Measurements from ENCODE around the gene TCF4. TPM values are rescaled to one million over a fixed set of nuclear protein-coding genes. Genes with fewer than 3 reads are reported as not detected.

TCF4 gene
- total RNA-seq, 5 donors from 2014 or later (not counting 1 experiment from before 2014, with no cell fraction given), result 2.6 to 11.0 (median 6.6) TPM

- Mint-ChIP-seq H3K9me3 (no peaks in the 10 kb centered on the region), H3K4me1 (peaks cover 11 to 16% (median 11%) of the 10 kb centered on the region in 3 donors), H3K27ac (no peak overlapping the region), H3K27me3 (peaks cover 29 to 33% of the 10 kb centered on the region in 2 donors), H3K4me3 (no peak overlapping the region), H3K36me3 (no peaks in the 10 kb centered on the region)
- H3K4me3 ChIP-seq (ENCODE audit: control insufficient read depth in 1 of 2, extremely low read depth in 1 of 2, low read length in 1 of 2), result no peak overlapping the region
- H3K27me3 ChIP-seq (replicated peaks in 1 of 2; ENCODE audit: control insufficient read depth in 2 of 2, extremely low read depth in 1 of 2, insufficient read depth in 2 of 2, low read length in 1 of 2), result peaks cover 0 to 5% of the 10 kb centered on the region in 2 experiments
- ATAC-seq (replicated peaks in 1 of 4) (no peak), DNase-seq (no peak)
- ChIA-PET POLR2A (no interaction called here), CTCF (no interaction called here)
- H3K9me3 ChIP-seq, result no peaks in the 10 kb centered on the region
- H3K27ac ChIP-seq (ENCODE audit: low read length), result no peak overlapping the region
- no peaks in the 10 kb centered on the region for H3K36me3 ChIP-seq (ENCODE audit: control insufficient read depth in 2 of 2, extremely low read depth in 1 of 2, insufficient read depth in 1 of 2, low read length in 1 of 2)
- peaks cover 0 to under 1% of the 10 kb centered on the region in 2 experiments for H3K4me1 ChIP-seq (ENCODE audit: control insufficient read depth in 1 of 2, extremely low read depth in 1 of 2, insufficient read depth in 2 of 2, low read length in 2 of 2)
- 75% methylated on average over 1 of the region's 1 CpG for WGBS (ENCODE audit: insufficient coverage)
These were observed 5.7 kb downstream of the TCF4 start for GRCh38 chr18:55582325-55582724.

GRCh38 chr18:55579501-55580270 is 8.3 kb downstream of the TCF4 start:
- peaks cover 6 to 12% of the 10 kb centered on the region in 2 donors for H3K27me3 Mint-ChIP-seq
- H3K36me3 Mint-ChIP-seq, result no peaks in the 10 kb centered on the region
- ChIA-PET POLR2A (no interaction called here), CTCF (interaction anchor here in 1 of 2 donors (0.6 kb wide), 2 partner anchors 16 to 20 kb away, joined by 3 read pairs; no protein-coding TSS in a partner anchor)
- DNase-seq, result no peak
- H3K4me1 ChIP-seq (ENCODE audit: control insufficient read depth in 1 of 2, extremely low read depth in 1 of 2, insufficient read depth in 2 of 2, low read length in 2 of 2), result no peaks in the 10 kb centered on the region
- H3K27me3 ChIP-seq (replicated peaks in 1 of 2; ENCODE audit: control insufficient read depth in 2 of 2, extremely low read depth in 1 of 2, insufficient read depth in 2 of 2, low read length in 1 of 2), result no peaks in the 10 kb centered on the region
- H3K36me3 ChIP-seq (ENCODE audit: control insufficient read depth in 2 of 2, extremely low read depth in 1 of 2, insufficient read depth in 1 of 2, low read length in 1 of 2), result no peaks in the 10 kb centered on the region
- H3K27ac ChIP-seq (ENCODE audit: low read length), result no peak overlapping the region
- no peak overlapping the region for H3K27ac Mint-ChIP-seq
- ATAC-seq (replicated peaks in 1 of 4), result no peak
- no CpG with 5 or more reads among the region's 4 CpGs for WGBS (ENCODE audit: insufficient coverage)
- no peak overlapping the region for H3K4me3 Mint-ChIP-seq
- H3K9me3 Mint-ChIP-seq, result no peaks in the 10 kb centered on the region
- no peaks in the 10 kb centered on the region for H3K9me3 ChIP-seq
- no peak overlapping the region for H3K4me3 ChIP-seq (ENCODE audit: control insufficient read depth in 1 of 2, extremely low read depth in 1 of 2, low read length in 1 of 2)
- no peaks in the 10 kb centered on the region for H3K4me1 Mint-ChIP-seq

- H3K36me3 Mint-ChIP-seq, result no peaks in the 10 kb centered on the region
- H3K27ac Mint-ChIP-seq, result no peak overlapping the region
- CTCF ChIA-PET, result no interaction called here
- Histone ChIP-seq H3K27ac (ENCODE audit: low read length) (no peak overlapping the region), H3K27me3 (replicated peaks in 1 of 2; ENCODE audit: control insufficient read depth in 2 of 2, extremely low read depth in 1 of 2, insufficient read depth in 2 of 2, low read length in 1 of 2) (no peaks in the 10 kb centered on the region), H3K4me3 (ENCODE audit: control insufficient read depth in 1 of 2, extremely low read depth in 1 of 2, low read length in 1 of 2) (no peak overlapping the region), H3K4me1 (ENCODE audit: control insufficient read depth in 1 of 2, extremely low read depth in 1 of 2, insufficient read depth in 2 of 2, low read length in 2 of 2) (no peaks in the 10 kb centered on the region), H3K9me3 (no peaks in the 10 kb centered on the region), H3K36me3 (ENCODE audit: control insufficient read depth in 2 of 2, extremely low read depth in 1 of 2, insufficient read depth in 1 of 2, low read length in 1 of 2) (no peaks in the 10 kb centered on the region)
- H3K27me3 Mint-ChIP-seq, result peaks cover 1 to 7% of the 10 kb centered on the region in 2 donors
- ATAC-seq (replicated peaks in 1 of 4) (no peak), DNase-seq (peak in 1 of 35 experiments; percentile 9)
- H3K4me3 Mint-ChIP-seq, result no peak overlapping the region
- no peaks in the 10 kb centered on the region for H3K9me3 Mint-ChIP-seq
- no peaks in the 10 kb centered on the region for H3K4me1 Mint-ChIP-seq
- 80% methylated on average over 2 of the region's 6 CpGs for WGBS (ENCODE audit: insufficient coverage)
- POLR2A ChIA-PET, result no interaction called here
These were observed 10.0 kb downstream of the TCF4 start for GRCh38 chr18:55577812-55578539.

GRCh38 chr18:55576001-55576400 is 12.0 kb downstream of the TCF4 start:
- Mint-ChIP-seq H3K4me3 (no peak overlapping the region), H3K9me3 (no peaks in the 10 kb centered on the region), H3K27me3 (peaks cover 0 to 7% of the 10 kb centered on the region in 2 donors), H3K36me3 (no peaks in the 10 kb centered on the region), H3K4me1 (no peaks in the 10 kb centered on the region), H3K27ac (no peak overlapping the region)
- H3K36me3 ChIP-seq (ENCODE audit: control insufficient read depth in 2 of 2, extremely low read depth in 1 of 2, insufficient read depth in 1 of 2, low read length in 1 of 2), result no peaks in the 10 kb centered on the region
- ChIA-PET POLR2A (no interaction called here), CTCF (no interaction called here)
- no peaks in the 10 kb centered on the region for H3K27me3 ChIP-seq (replicated peaks in 1 of 2; ENCODE audit: control insufficient read depth in 2 of 2, extremely low read depth in 1 of 2, insufficient read depth in 2 of 2, low read length in 1 of 2)
- no peaks in the 10 kb centered on the region for H3K4me1 ChIP-seq (ENCODE audit: control insufficient read depth in 1 of 2, extremely low read depth in 1 of 2, insufficient read depth in 2 of 2, low read length in 2 of 2)
- H3K27ac ChIP-seq (ENCODE audit: low read length), result no peak overlapping the region
- no peak overlapping the region for H3K4me3 ChIP-seq (ENCODE audit: control insufficient read depth in 1 of 2, extremely low read depth in 1 of 2, low read length in 1 of 2)
- no peaks in the 10 kb centered on the region for H3K9me3 ChIP-seq
- 100% methylated on average over 1 of the region's 3 CpGs for WGBS (ENCODE audit: insufficient coverage)
- no peak for DNase-seq
- ATAC-seq (replicated peaks in 1 of 4), result no peak

GRCh38 chr18:55575066-55575465 is 12.9 kb downstream of the TCF4 start:
- no peaks in the 10 kb centered on the region for H3K36me3 Mint-ChIP-seq
- ChIA-PET POLR2A (no interaction called here), CTCF (no interaction called here)
- no peaks in the 10 kb centered on the region for H3K4me1 Mint-ChIP-seq
- H3K4me3 Mint-ChIP-seq, result no peak overlapping the region
- peaks cover 0 to 7% of the 10 kb centered on the region in 2 donors for H3K27me3 Mint-ChIP-seq
- Histone ChIP-seq H3K27ac (ENCODE audit: low read length) (no peak overlapping the region), H3K27me3 (replicated peaks in 1 of 2; ENCODE audit: control insufficient read depth in 2 of 2, extremely low read depth in 1 of 2, insufficient read depth in 2 of 2, low read length in 1 of 2) (no peaks in the 10 kb centered on the region), H3K36me3 (ENCODE audit: control insufficient read depth in 2 of 2, extremely low read depth in 1 of 2, insufficient read depth in 1 of 2, low read length in 1 of 2) (no peaks in the 10 kb centered on the region), H3K9me3 (no peaks in the 10 kb centered on the region), H3K4me3 (ENCODE audit: control insufficient read depth in 1 of 2, extremely low read depth in 1 of 2, low read length in 1 of 2) (no peak overlapping the region), H3K4me1 (ENCODE audit: control insufficient read depth in 1 of 2, extremely low read depth in 1 of 2, insufficient read depth in 2 of 2, low read length in 2 of 2) (no peaks in the 10 kb centered on the region)
- H3K27ac Mint-ChIP-seq, result no peak overlapping the region
- peaks cover 0 to 2% (median 0%) of the 10 kb centered on the region in 3 donors for H3K9me3 Mint-ChIP-seq
- no peak for ATAC-seq (replicated peaks in 1 of 4)
- no peak for DNase-seq
- WGBS (ENCODE audit: insufficient coverage), result no CpG with 5 or more reads among the region's 1 CpG

- H3K27me3 ChIP-seq (replicated peaks in 1 of 2; ENCODE audit: control insufficient read depth in 2 of 2, extremely low read depth in 1 of 2, insufficient read depth in 2 of 2, low read length in 1 of 2), result no peaks in the 10 kb centered on the region
- Mint-ChIP-seq H3K4me1 (no peaks in the 10 kb centered on the region), H3K36me3 (no peaks in the 10 kb centered on the region), H3K27me3 (peaks cover 0 to 7% of the 10 kb centered on the region in 2 donors), H3K9me3 (peaks cover 0 to 4% (median 0%) of the 10 kb centered on the region in 3 donors), H3K4me3 (no peak overlapping the region), H3K27ac (no peak overlapping the region)
- POLR2A ChIA-PET, result no interaction called here
- no peaks in the 10 kb centered on the region for H3K36me3 ChIP-seq (ENCODE audit: control insufficient read depth in 2 of 2, extremely low read depth in 1 of 2, insufficient read depth in 1 of 2, low read length in 1 of 2)
- no peaks in the 10 kb centered on the region for H3K9me3 ChIP-seq
- WGBS (ENCODE audit: insufficient coverage), result 93% methylated on average over 2 of the region's 2 CpGs
- no peaks in the 10 kb centered on the region for H3K4me1 ChIP-seq (ENCODE audit: control insufficient read depth in 1 of 2, extremely low read depth in 1 of 2, insufficient read depth in 2 of 2, low read length in 2 of 2)
- CTCF ChIA-PET, result no interaction called here
- ATAC-seq (replicated peaks in 1 of 4) (no peak), DNase-seq (no peak)
- H3K4me3 ChIP-seq (ENCODE audit: control insufficient read depth in 1 of 2, extremely low read depth in 1 of 2, low read length in 1 of 2), result no peak overlapping the region
- no peak overlapping the region for H3K27ac ChIP-seq (ENCODE audit: low read length)
These were observed 14.6 kb downstream of the TCF4 start for GRCh38 chr18:55573386-55573785.

Data from T-cell (primary cell).